ENCODE results near the gene GID8. TPM values are rescaled to one million over a fixed set of nuclear protein-coding genes. Genes with fewer than 3 reads are reported as not detected.

Gene GID8
- total RNA-seq, 1 donor from 2014 or later: 69.2 TPM

GRCh38 chr20:62935204-62935967 is 2.6 kb upstream of the GID8 start:
- no peaks in the 10 kb centered on the region for H3K27me3 ChIP-seq (ENCODE audit: control insufficient read depth, insufficient read depth, low read length)
- TF ChIP-seq, protein P1, sequence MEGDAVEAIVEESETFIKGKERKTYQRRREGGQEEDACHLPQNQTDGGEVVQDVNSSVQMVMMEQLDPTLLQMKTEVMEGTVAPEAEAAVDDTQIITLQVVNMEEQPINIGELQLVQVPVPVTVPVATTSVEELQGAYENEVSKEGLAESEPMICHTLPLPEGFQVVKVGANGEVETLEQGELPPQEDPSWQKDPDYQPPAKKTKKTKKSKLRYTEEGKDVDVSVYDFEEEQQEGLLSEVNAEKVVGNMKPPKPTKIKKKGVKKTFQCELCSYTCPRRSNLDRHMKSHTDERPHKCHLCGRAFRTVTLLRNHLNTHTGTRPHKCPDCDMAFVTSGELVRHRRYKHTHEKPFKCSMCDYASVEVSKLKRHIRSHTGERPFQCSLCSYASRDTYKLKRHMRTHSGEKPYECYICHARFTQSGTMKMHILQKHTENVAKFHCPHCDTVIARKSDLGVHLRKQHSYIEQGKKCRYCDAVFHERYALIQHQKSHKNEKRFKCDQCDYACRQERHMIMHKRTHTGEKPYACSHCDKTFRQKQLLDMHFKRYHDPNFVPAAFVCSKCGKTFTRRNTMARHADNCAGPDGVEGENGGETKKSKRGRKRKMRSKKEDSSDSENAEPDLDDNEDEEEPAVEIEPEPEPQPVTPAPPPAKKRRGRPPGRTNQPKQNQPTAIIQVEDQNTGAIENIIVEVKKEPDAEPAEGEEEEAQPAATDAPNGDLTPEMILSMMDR (IDR thresholded peaks at IDR 0.05; ENCODE audit: insufficient read depth, low read length, severe bottlenecking): no peak
- FAIRE-seq (no peak), DNase-seq (ENCODE audit: low read depth) (no peak)
- no peak overlapping the region for H3K4me3 ChIP-seq (ENCODE audit: low read depth, low read length)
- peaks cover 14% of the 10 kb centered on the region for H3K36me3 ChIP-seq (ENCODE audit: control insufficient read depth, insufficient read depth, low read length)

GRCh38 chr20:62935968-62936585 is 1.9 kb upstream of the GID8 start:
- DNase-seq (ENCODE audit: low read depth) (no peak), FAIRE-seq (no peak)
- no peaks in the 10 kb centered on the region for H3K27me3 ChIP-seq (ENCODE audit: control insufficient read depth, insufficient read depth, low read length)
- peaks cover 16% of the 10 kb centered on the region for H3K36me3 ChIP-seq (ENCODE audit: control insufficient read depth, insufficient read depth, low read length)
- TF ChIP-seq, protein P1 (IDR thresholded peaks at IDR 0.05; ENCODE audit: insufficient read depth, low read length, severe bottlenecking): no peak
- no peak overlapping the region for H3K4me3 ChIP-seq (ENCODE audit: low read depth, low read length)

- DNase-seq (ENCODE audit: low read depth) (peak; percentile 85), FAIRE-seq (no peak)
- TF ChIP-seq, protein P1 (IDR thresholded peaks at IDR 0.05; ENCODE audit: insufficient read depth, low read length, severe bottlenecking): no peak
- peaks cover 20% of the 10 kb centered on the region for H3K36me3 ChIP-seq (ENCODE audit: control insufficient read depth, insufficient read depth, low read length)
- H3K4me3 ChIP-seq (ENCODE audit: low read depth, low read length): peak overlapping the region; percentile 93
- no peaks in the 10 kb centered on the region for H3K27me3 ChIP-seq (ENCODE audit: control insufficient read depth, insufficient read depth, low read length)
Measured at GRCh38 chr20:62937268-62938104, 461 bp upstream of the GID8 start.

GRCh38 chr20:62940875-62941274 is 2.9 kb downstream of the GID8 start:
- peaks cover 26% of the 10 kb centered on the region for H3K36me3 ChIP-seq (ENCODE audit: control insufficient read depth, insufficient read depth, low read length)
- no peak for DNase-seq (ENCODE audit: low read depth)
- FAIRE-seq: no peak
- TF ChIP-seq, protein P1 (IDR thresholded peaks at IDR 0.05; ENCODE audit: insufficient read depth, low read length, severe bottlenecking): no peak
- no peak overlapping the region for H3K4me3 ChIP-seq (ENCODE audit: low read depth, low read length)
- no peaks in the 10 kb centered on the region for H3K27me3 ChIP-seq (ENCODE audit: control insufficient read depth, insufficient read depth, low read length)

DNA sequence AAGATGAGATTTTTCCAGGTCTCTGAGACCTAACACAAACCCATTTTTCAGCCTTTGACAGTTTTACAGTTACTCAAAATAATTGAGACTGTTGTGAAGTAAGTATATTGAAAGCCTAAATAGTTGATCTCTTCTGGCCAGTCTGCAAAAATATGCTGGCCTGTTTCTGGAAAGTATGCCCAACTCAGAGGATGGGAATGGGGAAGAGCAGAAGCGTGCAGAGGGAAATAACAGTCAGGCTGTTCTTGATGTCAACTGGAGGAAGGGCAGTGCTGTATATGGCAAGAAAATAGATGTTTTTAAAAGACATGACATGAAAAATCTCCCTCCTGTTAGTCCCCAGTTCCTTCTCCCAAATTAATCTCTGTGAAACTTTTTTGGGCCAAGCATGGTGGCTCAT is 3.8 kb downstream of the GID8 start:
- DNase-seq (ENCODE audit: low read depth) (no peak), FAIRE-seq (no peak)
- TF ChIP-seq, protein P1 (IDR thresholded peaks at IDR 0.05; ENCODE audit: insufficient read depth, low read length, severe bottlenecking): no peak
- H3K27me3 ChIP-seq (ENCODE audit: control insufficient read depth, insufficient read depth, low read length): no peaks in the 10 kb centered on the region
- peaks cover 29% of the 10 kb centered on the region for H3K36me3 ChIP-seq (ENCODE audit: control insufficient read depth, insufficient read depth, low read length)
- H3K4me3 ChIP-seq (ENCODE audit: low read depth, low read length): no peak overlapping the region

Data from bronchial epithelial cell (primary cell).